ENCODE measurements around the gene POU1F1.
"Not testable (repeated sequence)": the region's sequence is repeated elsewhere in the genome, so short reads cannot be mapped to it uniquely, and the experiment has no call there.

The POU1F1 gene

GRCh38 chr3:87309601-87310000, 33.2 kb upstream of the POU1F1 start:
- no peak for DNase-seq (ENCODE audit: low read depth)
- no peak overlapping the region for H3K4me3 ChIP-seq (ENCODE audit: low read length)
- no peak for TF ChIP-seq CTCF (conservative IDR thresholded peaks at IDR 0.05; ENCODE audit: low read length)

- H3K4me3 ChIP-seq (ENCODE audit: low read length), result no peak overlapping the region
- TF ChIP-seq CTCF (conservative IDR thresholded peaks at IDR 0.05; ENCODE audit: low read length), result peak; percentile 26
- DNase-seq (ENCODE audit: low read depth), result no peak
Measured at GRCh38 chr3:87307805-87308204, 31.4 kb upstream of the POU1F1 start.

GRCh38 chr3:87305517-87305916, 29.1 kb upstream of the POU1F1 start:
- no peak overlapping the region for H3K4me3 ChIP-seq (ENCODE audit: low read length)
- no peak for DNase-seq (ENCODE audit: low read depth)
- TF ChIP-seq CTCF (conservative IDR thresholded peaks at IDR 0.05; ENCODE audit: low read length), result no peak

- DNase-seq (ENCODE audit: low read depth); H3K4me3 ChIP-seq (ENCODE audit: low read length): not testable (repeated sequence)
Measured at GRCh38 chr3:87305031-87305430, 28.6 kb upstream of the POU1F1 start.

GRCh38 chr3:87298111-87298718, 21.8 kb upstream of the POU1F1 start:
- no peak overlapping the region for H3K4me3 ChIP-seq (ENCODE audit: low read length)
- peak; percentile 79 for TF ChIP-seq CTCF (conservative IDR thresholded peaks at IDR 0.05; ENCODE audit: low read length)
- DNase-seq (ENCODE audit: low read depth), result peak; percentile 28

GRCh38 chr3:87288446-87288845, 12.1 kb upstream of the POU1F1 start:
- H3K4me3 ChIP-seq (ENCODE audit: low read length), result no peak overlapping the region
- TF ChIP-seq CTCF (conservative IDR thresholded peaks at IDR 0.05; ENCODE audit: low read length), result no peak
- DNase-seq (ENCODE audit: low read depth), result no peak

GRCh38 chr3:87287011-87287410, 10.6 kb upstream of the POU1F1 start:
- DNase-seq (ENCODE audit: low read depth), result no peak
- TF ChIP-seq CTCF (conservative IDR thresholded peaks at IDR 0.05; ENCODE audit: low read length), result no peak
- H3K4me3 ChIP-seq (ENCODE audit: low read length), result no peak overlapping the region

Measured in AG10803 (cell line).